Vagina (tissue), 2 donors: Measurements from ENCODE around the gene MYBPH. TPM values are rescaled to one million over a fixed set of nuclear protein-coding genes. Genes with fewer than 3 reads are reported as not detected.

ENCODE experiments used
- DNase-seq, 2 donors: peaks; one replicate each; pipeline ENCODE4 v3.0.0-alpha.2; 2017; ENCODE audit errors: extremely low spot score in 2 of 2
- H3K27ac ChIP-seq: fragments of 200-600 bp; sonication (generic); one replicate; pipeline ENCODE4 v1.5.1; 2019
- H3K27me3 ChIP-seq: fragments of 200-600 bp; sonication (generic); one replicate; pipeline ENCODE4 v1.5.1; 2019
- H3K36me3 ChIP-seq, 2 donors: fragments of 200-600 bp; sonication (generic); one replicate each; pipeline ENCODE4 v1.5.1; 2017 to 2019
- H3K4me1 ChIP-seq: fragments of 200-600 bp; sonication (generic); one replicate; pipeline ENCODE4 v1.5.1; 2019
- H3K4me3 ChIP-seq, 2 donors: fragments of 200-600 bp; sonication (generic); 1 replicate in 1 of 2; 2 replicates in 1 of 2; pipeline ENCODE4 v1.5.1; 2016 to 2019
- H3K9me3 ChIP-seq: fragments of 200-600 bp; sonication (generic); one replicate; pipeline ENCODE4 v1.5.1; 2019
- POLR2A ChIP-seq, 2 donors: fragments of 450-650 bp; IDR thresholded peaks; one replicate each; pipeline ENCODE4 v1.6.1; 2017; ENCODE audit warnings: antibody characterized with exemption in 2 of 2, mild to moderate bottlenecking in 2 of 2, moderate library complexity in 2 of 2
- POLR2AphosphoS5 ChIP-seq, 2 donors: sonication (generic); formaldehyde crosslinking; IDR thresholded peaks; one replicate each; pipeline ENCODE4 v1.9.0; 2017; ENCODE audit warnings: antibody characterized with exemption in 2 of 2, mild to moderate bottlenecking in 2 of 2, low read depth in 1 of 2; ENCODE audit not compliant: insufficient read depth in 1 of 2
- intact Hi-C: fragments of 100-400 bp; cut with DNase I; formaldehyde crosslinking; loops from one replicate; pipeline ENCODE4 v1.15.1; 2023
- total RNA-seq: library from RNA; depleted of rRNA; stranded (reverse); fragments of >200 nt; gene quantifications from one replicate; pipeline ENCODE4 v1.2.3, GENCODE V29; 2016
- TF ChIP-seq, protein P1 (sequence below), 3 experiments: fragments of 450-650 bp in 2 of 3; fragments of 200-600 bp in 1 of 3; sonication (generic) in 1 of 3; IDR thresholded peaks; one replicate each; pipeline ENCODE4 v1.5.1; 2017 to 2019; ENCODE audit warnings: antibody characterized with exemption in 3 of 3, mild to moderate bottlenecking in 2 of 3, moderate library complexity in 2 of 3

MYBPH gene
- total RNA-seq, 1 donor from 2014 or later, result not detected

DNA sequence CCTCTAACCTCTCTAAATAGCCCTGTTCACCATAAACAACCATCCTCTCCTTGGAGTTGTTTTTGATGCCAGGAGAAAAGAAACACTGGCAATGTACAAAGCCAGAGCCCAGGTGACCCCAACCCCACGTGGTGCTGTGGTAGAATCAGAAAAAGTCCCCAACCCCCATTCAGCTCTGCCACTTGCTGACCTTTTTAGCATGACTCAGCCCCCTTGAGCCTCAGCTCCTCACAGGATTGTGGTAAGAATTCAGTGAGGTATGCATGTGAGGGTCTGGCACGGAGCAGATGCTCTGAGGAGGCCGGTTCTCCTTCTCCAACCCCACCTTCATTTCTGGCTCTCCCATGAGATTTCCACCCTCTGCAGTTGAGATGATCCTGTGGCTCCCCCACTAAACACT is 22.0 kb upstream of the MYBPH start:
- Histone ChIP-seq H3K27ac (no peak overlapping the region), H3K4me1 (peaks cover 27% of the 10 kb centered on the region), H3K36me3 (no peaks in the 10 kb centered on the region), H3K27me3 (no peaks in the 10 kb centered on the region), H3K4me3 (no peak overlapping the region), H3K9me3 (no peaks in the 10 kb centered on the region)
- no peak for DNase-seq
- no peak for TF ChIP-seq POLR2AphosphoS5 (IDR thresholded peaks at IDR 0.05; ENCODE audit: insufficient read depth in 1 of 2, low read depth in 1 of 2)
- no peak for TF ChIP-seq POLR2A (IDR thresholded peaks at IDR 0.05)
- TF ChIP-seq, protein P1, sequence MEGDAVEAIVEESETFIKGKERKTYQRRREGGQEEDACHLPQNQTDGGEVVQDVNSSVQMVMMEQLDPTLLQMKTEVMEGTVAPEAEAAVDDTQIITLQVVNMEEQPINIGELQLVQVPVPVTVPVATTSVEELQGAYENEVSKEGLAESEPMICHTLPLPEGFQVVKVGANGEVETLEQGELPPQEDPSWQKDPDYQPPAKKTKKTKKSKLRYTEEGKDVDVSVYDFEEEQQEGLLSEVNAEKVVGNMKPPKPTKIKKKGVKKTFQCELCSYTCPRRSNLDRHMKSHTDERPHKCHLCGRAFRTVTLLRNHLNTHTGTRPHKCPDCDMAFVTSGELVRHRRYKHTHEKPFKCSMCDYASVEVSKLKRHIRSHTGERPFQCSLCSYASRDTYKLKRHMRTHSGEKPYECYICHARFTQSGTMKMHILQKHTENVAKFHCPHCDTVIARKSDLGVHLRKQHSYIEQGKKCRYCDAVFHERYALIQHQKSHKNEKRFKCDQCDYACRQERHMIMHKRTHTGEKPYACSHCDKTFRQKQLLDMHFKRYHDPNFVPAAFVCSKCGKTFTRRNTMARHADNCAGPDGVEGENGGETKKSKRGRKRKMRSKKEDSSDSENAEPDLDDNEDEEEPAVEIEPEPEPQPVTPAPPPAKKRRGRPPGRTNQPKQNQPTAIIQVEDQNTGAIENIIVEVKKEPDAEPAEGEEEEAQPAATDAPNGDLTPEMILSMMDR (IDR thresholded peaks at IDR 0.05), result no peak
- intact Hi-C loops, result no loop called here

DNA sequence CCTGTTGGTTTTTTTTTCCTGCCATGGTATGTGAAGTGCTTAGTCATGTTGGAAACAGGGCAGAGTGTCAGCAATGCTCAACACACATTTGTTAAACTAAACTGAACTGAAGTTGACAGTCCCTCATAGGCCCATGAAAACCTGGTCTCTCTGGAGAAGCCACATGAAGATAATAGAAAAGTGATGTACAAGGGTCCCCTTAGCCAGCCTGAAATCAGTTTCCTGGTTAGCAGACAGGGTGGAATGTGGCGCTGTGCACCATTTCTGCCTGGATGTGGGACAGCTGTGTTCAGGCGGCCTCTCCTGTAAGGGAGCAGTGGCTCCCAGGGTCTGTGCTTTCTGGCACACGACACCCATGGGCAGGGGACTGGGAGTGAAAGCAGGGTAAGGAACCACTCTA is 20.7 kb upstream of the MYBPH start:
- Histone ChIP-seq H3K4me3 (no peak overlapping the region), H3K27me3 (no peaks in the 10 kb centered on the region), H3K4me1 (peaks cover 16% of the 10 kb centered on the region), H3K9me3 (no peaks in the 10 kb centered on the region), H3K27ac (peak overlapping the region; percentile 8), H3K36me3 (no peaks in the 10 kb centered on the region)
- no peak for DNase-seq
- intact Hi-C loops, result no loop called here
- TF ChIP-seq POLR2A (IDR thresholded peaks at IDR 0.05) (no peak), POLR2AphosphoS5 (IDR thresholded peaks at IDR 0.05; ENCODE audit: insufficient read depth in 1 of 2, low read depth in 1 of 2) (no peak)
- TF ChIP-seq, protein P1 (IDR thresholded peaks at IDR 0.05), result no peak

DNA sequence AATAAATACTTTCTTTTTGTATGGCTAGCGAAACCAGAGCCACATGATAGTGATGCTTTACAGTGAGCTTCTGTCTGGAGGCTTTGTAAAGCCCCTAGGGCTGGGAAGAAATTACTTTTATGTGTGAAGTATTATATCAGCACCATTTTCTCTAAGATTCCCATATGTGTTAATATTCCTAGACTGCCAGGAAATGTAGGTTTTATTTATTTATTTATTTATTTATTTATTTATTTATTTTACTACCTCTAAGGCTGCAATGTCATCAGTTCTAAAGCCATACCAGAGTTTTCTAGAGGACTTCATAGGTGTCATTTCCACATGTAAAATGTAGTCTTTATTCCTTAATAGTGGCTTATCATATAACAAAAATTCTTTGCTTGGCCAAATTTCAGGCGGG is 15.3 kb upstream of the MYBPH start:
- no peak overlapping the region for H3K27ac ChIP-seq
- H3K27me3 ChIP-seq, result no peaks in the 10 kb centered on the region
- H3K36me3 ChIP-seq, result no peaks in the 10 kb centered on the region
- H3K4me1 ChIP-seq, result peaks cover 24% of the 10 kb centered on the region
- intact Hi-C loops, result no loop called here
- H3K9me3 ChIP-seq, result no peaks in the 10 kb centered on the region
- no peak overlapping the region for H3K4me3 ChIP-seq
- TF ChIP-seq, protein P1 (IDR thresholded peaks at IDR 0.05), result no peak
- TF ChIP-seq POLR2AphosphoS5 (IDR thresholded peaks at IDR 0.05; ENCODE audit: insufficient read depth in 1 of 2, low read depth in 1 of 2) (no peak), POLR2A (IDR thresholded peaks at IDR 0.05) (no peak)
- no peak for DNase-seq

DNA sequence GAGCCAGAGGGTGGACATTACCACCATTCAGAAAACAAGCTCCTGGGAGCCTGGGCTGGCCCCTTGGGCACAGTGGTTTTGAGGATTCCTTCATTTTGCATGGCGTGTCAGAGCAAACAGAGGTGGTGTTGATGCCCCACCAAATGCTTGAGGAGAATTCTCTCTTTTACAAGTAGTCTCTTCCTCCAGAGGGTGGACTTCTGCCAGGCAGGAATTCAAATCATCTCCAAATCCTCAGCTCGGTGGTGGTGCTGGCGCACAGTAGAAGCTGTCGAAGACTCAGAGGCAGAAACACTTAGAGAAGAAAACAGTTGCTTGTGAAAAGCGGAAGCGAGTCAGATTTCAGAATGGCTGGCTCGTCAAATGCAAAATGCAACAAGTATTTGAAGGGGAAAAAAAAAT is 14.3 kb upstream of the MYBPH start:
- no peaks in the 10 kb centered on the region for H3K27me3 ChIP-seq
- no peak overlapping the region for H3K4me3 ChIP-seq
- DNase-seq, result no peak
- TF ChIP-seq POLR2A (IDR thresholded peaks at IDR 0.05), result no peak
- TF ChIP-seq POLR2AphosphoS5 (IDR thresholded peaks at IDR 0.05; ENCODE audit: insufficient read depth in 1 of 2, low read depth in 1 of 2), result no peak
- TF ChIP-seq, protein P1 (IDR thresholded peaks at IDR 0.05), result no peak
- intact Hi-C loops, result loop anchor here (5.0 kb wide), 1 partner anchor 152 kb away; no protein-coding TSS in a partner anchor
- no peaks in the 10 kb centered on the region for H3K36me3 ChIP-seq
- H3K9me3 ChIP-seq, result no peaks in the 10 kb centered on the region
- H3K27ac ChIP-seq, result no peak overlapping the region
- peaks cover 30% of the 10 kb centered on the region for H3K4me1 ChIP-seq

DNA sequence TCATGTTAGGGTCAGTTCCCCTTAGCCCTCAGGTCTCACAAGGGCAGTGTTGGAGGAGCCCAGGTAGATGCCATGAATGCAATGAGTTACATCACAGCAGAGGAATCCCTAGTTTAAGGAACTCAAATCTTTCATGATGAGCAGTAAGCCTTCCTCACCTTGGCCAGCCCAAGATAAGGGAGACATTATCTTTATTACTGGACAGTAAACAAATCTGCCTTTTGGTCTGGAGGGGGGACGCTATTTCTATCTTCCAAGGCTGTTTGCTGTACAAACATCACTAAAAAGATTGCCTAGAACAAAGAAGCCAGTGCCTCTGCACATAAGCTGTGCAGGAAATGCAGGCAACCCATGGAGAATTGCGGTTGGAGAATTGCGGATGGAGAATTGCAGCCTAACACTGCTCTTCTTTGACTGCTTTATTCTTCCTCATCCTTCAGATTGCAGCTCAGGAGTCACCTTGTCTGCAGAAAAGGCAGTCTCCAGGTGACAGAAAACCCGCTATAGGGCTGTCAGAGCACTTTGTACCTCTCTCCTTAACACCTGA is 13.1 kb upstream of the MYBPH start:
- Histone ChIP-seq H3K4me3 (no peak overlapping the region), H3K36me3 (no peaks in the 10 kb centered on the region), H3K9me3 (no peaks in the 10 kb centered on the region), H3K4me1 (peaks cover 30% of the 10 kb centered on the region), H3K27me3 (no peaks in the 10 kb centered on the region), H3K27ac (no peak overlapping the region)
- TF ChIP-seq, protein P1 (IDR thresholded peaks at IDR 0.05), result no peak
- intact Hi-C loops, result loop anchor here (5.0 kb wide), 1 partner anchor 154 kb away; no protein-coding TSS in a partner anchor
- DNase-seq, result no peak
